Astrocyte of the cerebellum (primary cell): ENCODE measurements around the gene UCK1.

Experiments
- DNase-seq: peaks from one replicate; pipeline ENCODE4 v3.0.0-alpha.2; 2011; ENCODE audit warnings: low read depth
- H3K4me3 ChIP-seq: 2 replicates; pipeline ENCODE4 v1.5.1; 2011; ENCODE audit warnings: mild to moderate bottlenecking, low read depth, low read length, moderate library complexity
- CTCF ChIP-seq: IDR thresholded peaks from 2 replicates; pipeline ENCODE4 v1.5.1; 2012; ENCODE audit warnings: low read length, low read depth, moderate library complexity, mild to moderate bottlenecking; ENCODE audit errors: missing control alignments
- in situ Hi-C: cut with HindIII; loops from 2 replicates; pipeline ENCODE4 v1.10.0; 2017; ENCODE audit warnings: low sequenced_read_pairs

The UCK1 gene

GRCh38 chr9:131503626-131504465 is 27.2 kb downstream of the UCK1 start:
- H3K4me3 ChIP-seq = peak overlapping the region; percentile 87
- in situ Hi-C loops = no loop called here
- TF ChIP-seq CTCF = peak; percentile 10
- no peak for DNase-seq

GRCh38 chr9:131502781-131503625 is 28.1 kb downstream of the UCK1 start, which contains the start of gene POMT1:
Gene POMT1, plus strand, starts transcription at chr9:131502918. Its CDS starts 1,301 bp downstream, at chr9:131504219.
- peak; percentile 34 for DNase-seq
- H3K4me3 ChIP-seq = peak within 1 kb of the TSS; percentile 87
- TF ChIP-seq CTCF = no peak
- in situ Hi-C loops = no loop called here

DNA sequence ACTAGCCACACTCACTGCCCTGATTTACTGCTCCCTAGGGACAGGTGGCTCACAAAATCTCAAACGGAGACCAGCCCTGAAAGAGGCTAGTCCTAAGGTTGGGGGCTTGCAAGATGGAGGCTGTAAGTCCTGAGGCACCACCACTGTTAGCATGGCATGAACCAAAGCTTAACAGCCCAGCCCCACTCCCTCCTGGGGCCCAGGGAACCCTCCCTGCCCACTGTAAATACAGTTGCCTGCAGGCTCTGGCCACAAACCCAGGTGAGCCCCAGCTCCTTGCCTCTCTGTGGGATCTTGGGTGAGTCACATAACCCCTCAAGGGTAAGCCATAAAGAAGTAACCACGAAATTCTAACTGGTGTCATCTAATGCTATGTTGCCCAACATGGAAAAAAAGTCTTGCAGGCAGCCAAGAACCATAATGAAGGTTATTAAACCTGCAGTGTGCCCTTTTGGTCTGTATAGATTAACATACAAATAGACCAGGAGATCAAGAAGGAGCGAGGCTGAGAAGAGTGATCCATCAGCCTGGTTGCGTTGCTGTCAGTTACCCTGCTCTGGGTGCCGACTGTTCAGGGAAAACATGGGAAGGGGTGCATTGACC is 30.0 kb downstream of the UCK1 start:
- peak; percentile 54 for DNase-seq
- in situ Hi-C loops = no loop called here
- TF ChIP-seq CTCF = no peak
- H3K4me3 ChIP-seq = no peak overlapping the region

GRCh38 chr9:131500377-131500776 is 30.7 kb downstream of the UCK1 start:
- no peak overlapping the region for H3K4me3 ChIP-seq
- in situ Hi-C loops = no loop called here
- no peak for DNase-seq
- TF ChIP-seq CTCF = no peak

DNA sequence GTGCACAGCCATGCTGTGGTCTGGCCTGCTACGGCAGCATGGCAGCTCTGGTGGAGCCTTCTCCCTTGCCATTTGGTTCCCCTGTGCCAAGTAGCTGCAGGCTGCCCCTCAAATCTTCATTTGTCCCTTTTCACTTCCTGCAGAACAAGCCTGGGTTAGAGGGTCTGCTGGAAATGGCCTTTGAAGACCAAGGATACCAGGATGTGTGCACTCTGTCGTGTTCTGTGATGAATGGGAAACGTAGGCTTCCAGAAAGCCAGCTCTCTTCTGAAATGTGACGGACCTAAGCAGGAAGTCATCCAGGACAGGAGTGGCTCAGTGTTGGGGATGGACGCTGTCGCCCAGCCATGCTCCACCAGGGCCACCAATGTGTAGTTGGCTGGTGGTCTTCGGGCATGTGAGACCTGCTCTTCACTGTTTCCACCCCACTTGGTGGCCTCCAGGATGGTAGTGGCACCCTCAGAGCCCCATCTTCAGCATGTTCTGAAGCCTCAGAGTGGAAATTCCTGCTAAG is 31.8 kb downstream of the UCK1 start:
- DNase-seq = no peak
- TF ChIP-seq CTCF = no peak
- in situ Hi-C loops = no loop called here
- no peak overlapping the region for H3K4me3 ChIP-seq

GRCh38 chr9:131496844-131497405 is 34.1 kb downstream of the UCK1 start:
- TF ChIP-seq CTCF = no peak
- in situ Hi-C loops = no loop called here
- H3K4me3 ChIP-seq = no peak overlapping the region
- no peak for DNase-seq
